ENCODE data around the gene ZBTB18.
"Not testable (repeated sequence)": the region's sequence is repeated elsewhere in the genome, so short reads cannot be mapped to it uniquely, and the experiment has no call there.

ZBTB18 gene

DNA sequence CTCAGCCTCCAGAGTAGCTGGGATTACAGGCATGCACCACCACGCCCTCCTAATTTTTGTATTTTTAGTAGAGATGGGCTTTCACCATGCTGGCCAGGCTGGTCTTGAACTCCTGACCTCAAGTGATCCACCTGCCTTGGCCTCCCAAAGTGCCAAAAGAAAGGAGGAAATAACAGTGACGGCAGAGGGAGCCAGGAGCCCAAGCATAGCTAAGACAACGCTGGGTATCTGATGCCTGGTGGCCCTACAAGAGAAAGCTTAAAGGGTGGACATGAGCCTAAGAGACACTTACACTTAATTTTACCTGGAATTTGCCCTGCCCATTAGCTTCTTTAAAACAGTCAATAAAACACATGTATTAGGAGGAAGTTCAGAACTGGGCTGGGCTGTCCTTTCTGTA is 36.2 kb upstream of the ZBTB18 start:
- not testable (repeated sequence) for H3K27ac ChIP-seq (ENCODE audit: low read depth, low read length); H3K79me2 ChIP-seq (ENCODE audit: control insufficient read depth, insufficient read depth, low read length, unreplicated experiment)

DNA sequence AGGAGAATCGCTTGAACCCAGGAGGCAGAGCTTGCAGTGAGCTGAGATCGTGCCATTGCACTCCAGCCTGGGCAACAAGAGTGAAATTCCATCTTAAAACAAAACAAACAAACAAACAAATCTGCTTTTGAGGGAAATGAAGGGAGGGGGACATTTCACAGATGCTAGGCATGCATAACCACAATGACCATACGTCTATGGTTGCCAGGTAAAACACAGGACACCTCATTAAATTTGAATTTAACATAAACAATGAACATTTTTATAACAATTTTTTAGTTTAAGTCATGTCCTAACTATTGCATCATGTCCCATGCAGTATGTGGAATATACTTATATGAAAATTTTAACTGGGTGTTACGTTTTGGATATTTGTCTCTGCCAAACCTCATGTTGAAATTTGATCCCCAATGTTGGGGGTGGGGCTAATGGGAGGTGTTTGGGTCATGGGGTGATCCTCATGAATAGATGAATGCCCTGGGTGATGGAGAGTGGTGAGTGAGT is 31.0 kb upstream of the ZBTB18 start:
- Histone ChIP-seq H2AFZ (ENCODE audit: low read length, unreplicated experiment) (no peak overlapping the region), H3K4me3 (ENCODE audit: low read depth, low read length) (no peak overlapping the region), H3K4me1 (ENCODE audit: control insufficient read depth, insufficient read depth, low read length, unreplicated experiment) (no peaks in the 10 kb centered on the region), H3K27me3 (ENCODE audit: insufficient read depth, low read length) (peaks cover 12% of the 10 kb centered on the region), H3K27ac (ENCODE audit: low read depth, low read length) (no peak overlapping the region), H3K36me3 (ENCODE audit: insufficient read depth, low read length) (no peaks in the 10 kb centered on the region), H3K79me2 (ENCODE audit: control insufficient read depth, insufficient read depth, low read length, unreplicated experiment) (no peaks in the 10 kb centered on the region)

More for the DNA sequence above, 36.2 kb upstream of the ZBTB18 start:
- peaks cover 14% of the 10 kb centered on the region for H3K4me1 ChIP-seq (ENCODE audit: control insufficient read depth, insufficient read depth, low read length, unreplicated experiment)
- not testable (repeated sequence) for H3K27me3 ChIP-seq (ENCODE audit: insufficient read depth, low read length); H3K4me3 ChIP-seq (ENCODE audit: low read depth, low read length); H2AFZ ChIP-seq (ENCODE audit: low read length, unreplicated experiment); H3K36me3 ChIP-seq (ENCODE audit: insufficient read depth, low read length)

DNA sequence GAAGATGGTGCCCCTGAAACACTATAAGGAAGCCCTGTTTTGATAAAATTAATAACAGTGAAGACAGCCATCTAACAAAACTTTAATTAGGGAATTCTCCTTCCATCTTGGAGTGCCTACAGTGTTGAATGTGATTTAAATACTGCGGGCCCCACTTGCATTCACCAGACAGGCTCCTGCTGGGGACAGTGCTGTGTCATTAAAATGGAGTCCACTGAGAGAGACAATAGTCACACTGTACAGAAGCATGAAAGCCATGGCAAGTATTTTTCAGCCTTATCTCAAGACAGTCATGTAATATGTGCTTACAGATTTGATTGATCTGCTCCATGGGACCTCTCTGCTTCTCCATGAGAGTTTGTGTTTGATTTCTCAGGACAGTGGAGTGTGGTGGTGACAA is 29.7 kb upstream of the ZBTB18 start:
- Histone ChIP-seq H3K27me3 (ENCODE audit: insufficient read depth, low read length) (peaks cover 21% of the 10 kb centered on the region), H3K4me1 (ENCODE audit: control insufficient read depth, insufficient read depth, low read length, unreplicated experiment) (no peaks in the 10 kb centered on the region), H3K36me3 (ENCODE audit: insufficient read depth, low read length) (no peaks in the 10 kb centered on the region), H2AFZ (ENCODE audit: low read length, unreplicated experiment) (no peak overlapping the region), H3K79me2 (ENCODE audit: control insufficient read depth, insufficient read depth, low read length, unreplicated experiment) (no peaks in the 10 kb centered on the region), H3K27ac (ENCODE audit: low read depth, low read length) (no peak overlapping the region), H3K4me3 (ENCODE audit: low read depth, low read length) (no peak overlapping the region)

DNA sequence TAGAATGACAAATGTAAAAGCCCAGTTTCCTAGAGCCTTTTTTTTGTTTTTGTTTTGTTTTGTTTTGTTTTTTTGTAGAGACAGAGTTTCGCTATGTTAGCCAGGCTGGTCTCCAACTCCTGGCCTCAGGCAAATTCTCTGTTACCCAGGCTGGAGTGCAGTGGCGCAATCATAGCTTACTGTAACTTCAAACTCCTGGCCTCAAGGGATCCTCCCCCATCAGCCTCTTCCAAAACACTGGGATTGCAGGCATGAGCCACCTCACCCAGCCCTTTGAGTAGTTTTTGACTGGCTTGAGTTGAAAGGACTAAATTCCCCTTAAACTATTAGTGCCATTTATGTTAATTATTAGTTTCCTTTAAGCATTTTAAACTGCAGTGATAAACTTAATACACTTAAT is 28.8 kb upstream of the ZBTB18 start:
- Histone ChIP-seq H2AFZ (ENCODE audit: low read length, unreplicated experiment) (no peak overlapping the region), H3K27me3 (ENCODE audit: insufficient read depth, low read length) (peaks cover 21% of the 10 kb centered on the region), H3K36me3 (ENCODE audit: insufficient read depth, low read length) (no peaks in the 10 kb centered on the region), H3K4me1 (ENCODE audit: control insufficient read depth, insufficient read depth, low read length, unreplicated experiment) (no peaks in the 10 kb centered on the region), H3K79me2 (ENCODE audit: control insufficient read depth, insufficient read depth, low read length, unreplicated experiment) (no peaks in the 10 kb centered on the region), H3K4me3 (ENCODE audit: low read depth, low read length) (no peak overlapping the region), H3K27ac (ENCODE audit: low read depth, low read length) (no peak overlapping the region)

DNA sequence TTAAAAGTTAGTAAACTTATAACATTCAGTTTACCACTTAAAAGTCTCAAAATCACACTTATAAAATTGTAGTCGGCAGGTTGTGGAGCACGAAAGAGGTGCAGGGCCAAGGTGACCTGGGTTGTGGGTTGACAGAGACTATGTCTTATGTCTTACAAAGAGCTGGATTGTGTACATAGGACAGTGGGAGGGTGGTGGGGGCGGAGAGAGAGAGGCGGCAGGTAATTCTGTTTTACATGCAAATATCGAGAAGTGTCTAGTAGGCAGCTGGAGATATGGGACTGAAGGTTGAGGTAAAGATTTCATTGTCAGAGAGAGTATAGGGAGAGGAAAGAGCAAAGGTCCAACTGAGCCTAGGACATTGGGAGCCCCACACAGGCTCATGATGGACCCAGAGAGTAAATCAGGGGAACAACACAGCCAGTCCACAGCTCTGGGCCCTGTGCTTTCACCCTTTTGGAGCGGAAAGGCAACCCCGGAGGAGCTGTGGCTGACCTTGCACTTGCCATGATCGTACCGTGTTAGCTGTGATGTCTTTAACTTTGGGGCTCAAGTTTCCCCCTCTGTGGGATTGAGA is 28.1 kb upstream of the ZBTB18 start:
- Histone ChIP-seq H3K4me1 (ENCODE audit: control insufficient read depth, insufficient read depth, low read length, unreplicated experiment) (no peaks in the 10 kb centered on the region), H3K27ac (ENCODE audit: low read depth, low read length) (no peak overlapping the region), H2AFZ (ENCODE audit: low read length, unreplicated experiment) (no peak overlapping the region), H3K27me3 (ENCODE audit: insufficient read depth, low read length) (peaks cover 21% of the 10 kb centered on the region), H3K79me2 (ENCODE audit: control insufficient read depth, insufficient read depth, low read length, unreplicated experiment) (no peaks in the 10 kb centered on the region), H3K4me3 (ENCODE audit: low read depth, low read length) (no peak overlapping the region), H3K36me3 (ENCODE audit: insufficient read depth, low read length) (no peaks in the 10 kb centered on the region)

DNA sequence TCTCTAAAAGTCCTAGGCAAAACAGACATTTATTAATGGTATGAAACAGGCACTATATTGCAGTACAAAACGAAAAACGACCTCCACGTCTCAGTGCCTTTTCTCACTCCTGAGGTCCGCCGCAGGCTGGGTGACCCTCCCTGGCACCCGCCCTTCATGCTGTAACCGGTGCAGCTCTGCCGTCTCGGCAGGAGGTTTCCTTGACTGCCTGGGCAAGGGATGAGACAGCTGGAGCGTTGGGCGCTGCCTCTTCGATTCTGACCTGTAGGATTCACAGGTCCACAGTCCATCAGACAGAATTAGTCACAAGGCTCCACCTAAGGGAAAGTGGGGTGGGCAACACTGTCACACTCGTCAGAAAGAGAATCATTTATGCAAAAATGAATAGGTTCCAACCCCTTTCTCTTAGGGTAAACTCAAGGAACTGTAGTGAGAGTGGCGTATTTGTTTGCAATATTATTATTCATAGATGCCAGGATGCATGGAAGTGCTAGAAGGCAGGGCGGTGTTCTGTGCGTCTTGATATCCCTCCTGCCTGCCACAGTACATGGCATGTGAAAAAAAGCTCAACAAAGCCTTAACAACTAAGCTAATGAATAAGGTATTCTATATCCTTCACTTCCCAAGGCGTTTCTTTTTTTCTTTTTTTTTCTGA is 23.5 kb upstream of the ZBTB18 start:
- no peaks in the 10 kb centered on the region for H3K36me3 ChIP-seq (ENCODE audit: insufficient read depth, low read length)
- no peak overlapping the region for H3K27ac ChIP-seq (ENCODE audit: low read depth, low read length)
- peaks cover 21% of the 10 kb centered on the region for H3K27me3 ChIP-seq (ENCODE audit: insufficient read depth, low read length)
- no peak overlapping the region for H3K4me3 ChIP-seq (ENCODE audit: low read depth, low read length)
- H3K79me2 ChIP-seq (ENCODE audit: control insufficient read depth, insufficient read depth, low read length, unreplicated experiment): no peaks in the 10 kb centered on the region
- H2AFZ ChIP-seq (ENCODE audit: low read length, unreplicated experiment): no peak overlapping the region
- H3K4me1 ChIP-seq (ENCODE audit: control insufficient read depth, insufficient read depth, low read length, unreplicated experiment): no peaks in the 10 kb centered on the region

DNA sequence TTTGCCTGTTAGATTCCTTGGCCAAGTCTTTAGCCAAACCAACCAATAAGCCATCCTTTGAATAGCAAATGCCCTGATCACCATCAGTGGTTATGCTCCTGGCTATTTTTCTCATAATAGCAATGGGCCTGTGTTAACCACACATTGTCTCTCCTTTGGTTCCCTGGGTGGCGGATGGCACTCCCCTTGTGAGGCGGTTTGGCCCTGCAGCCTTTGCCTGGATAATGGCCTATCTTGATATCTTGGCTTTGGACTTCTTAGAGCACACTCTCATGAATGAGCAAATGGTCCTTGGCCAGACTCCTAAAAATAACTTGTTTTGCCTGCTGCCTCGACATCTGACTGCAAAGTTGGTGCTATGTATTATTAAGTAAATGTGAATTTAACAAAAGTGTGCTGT is 22.4 kb upstream of the ZBTB18 start:
- no peaks in the 10 kb centered on the region for H3K4me1 ChIP-seq (ENCODE audit: control insufficient read depth, insufficient read depth, low read length, unreplicated experiment)
- H2AFZ ChIP-seq (ENCODE audit: low read length, unreplicated experiment): no peak overlapping the region
- no peak overlapping the region for H3K4me3 ChIP-seq (ENCODE audit: low read depth, low read length)
- H3K27ac ChIP-seq (ENCODE audit: low read depth, low read length): no peak overlapping the region
- H3K79me2 ChIP-seq (ENCODE audit: control insufficient read depth, insufficient read depth, low read length, unreplicated experiment): no peaks in the 10 kb centered on the region
- H3K27me3 ChIP-seq (ENCODE audit: insufficient read depth, low read length): peaks cover 21% of the 10 kb centered on the region
- H3K36me3 ChIP-seq (ENCODE audit: insufficient read depth, low read length): no peaks in the 10 kb centered on the region

DNA sequence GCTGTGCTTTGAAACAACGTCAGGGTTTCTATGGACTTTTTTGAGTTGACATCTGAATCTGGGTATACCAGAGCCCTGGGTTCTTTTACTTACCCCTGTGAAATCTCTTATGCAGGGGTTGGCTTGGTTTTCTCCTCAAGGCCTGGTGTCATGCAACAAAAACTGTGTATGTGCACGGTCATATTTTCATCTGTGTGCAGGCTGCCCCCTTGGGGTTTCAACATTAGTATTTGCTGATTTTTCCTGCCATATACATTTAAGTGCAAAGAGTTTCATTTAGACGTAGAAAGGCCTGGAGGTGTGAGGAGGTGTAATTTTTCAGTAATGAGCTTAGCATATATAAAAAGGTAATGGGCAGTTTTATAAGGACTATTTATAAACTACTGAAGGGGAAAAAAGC is 22.0 kb upstream of the ZBTB18 start:
- Histone ChIP-seq H3K4me3 (ENCODE audit: low read depth, low read length) (no peak overlapping the region), H3K36me3 (ENCODE audit: insufficient read depth, low read length) (no peaks in the 10 kb centered on the region)

DNA sequence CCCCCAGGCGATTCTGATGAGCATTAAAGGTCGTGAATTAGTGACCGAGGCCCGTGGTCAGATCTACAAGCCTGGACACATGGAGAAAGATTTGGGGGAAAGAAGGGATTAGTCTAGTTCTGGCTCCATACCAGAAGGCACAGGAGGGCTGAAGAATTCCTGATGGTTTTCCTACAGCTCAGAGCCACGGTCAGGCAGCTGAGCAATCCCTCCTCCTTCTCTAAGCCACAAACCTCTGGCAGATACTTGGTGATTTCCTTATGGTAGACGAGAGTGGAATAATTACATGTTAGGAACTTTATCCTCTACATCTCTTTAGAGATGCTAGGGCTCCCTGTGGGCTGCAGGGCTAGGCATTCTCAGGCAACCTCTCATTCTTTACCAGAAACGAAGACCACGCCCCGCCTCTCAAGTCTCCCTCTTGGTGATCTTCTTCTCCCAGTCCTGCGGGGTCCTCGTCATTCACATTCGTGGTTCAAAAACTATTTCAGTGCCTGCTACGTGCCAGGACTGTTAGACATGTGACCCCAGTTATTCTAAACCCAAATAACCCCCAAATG is 20.5 kb upstream of the ZBTB18 start:
- Histone ChIP-seq H3K36me3 (ENCODE audit: insufficient read depth, low read length) (no peaks in the 10 kb centered on the region), H3K27ac (ENCODE audit: low read depth, low read length) (no peak overlapping the region), H3K79me2 (ENCODE audit: control insufficient read depth, insufficient read depth, low read length, unreplicated experiment) (no peaks in the 10 kb centered on the region), H3K4me3 (ENCODE audit: low read depth, low read length) (no peak overlapping the region), H3K4me1 (ENCODE audit: control insufficient read depth, insufficient read depth, low read length, unreplicated experiment) (no peaks in the 10 kb centered on the region), H3K27me3 (ENCODE audit: insufficient read depth, low read length) (0 out of 2 replicates have a peak, but pooled peaks cover 4% of the 10 kb centered on the region), H2AFZ (ENCODE audit: low read length, unreplicated experiment) (no peak overlapping the region)

More for the DNA sequence above, 22.0 kb upstream of the ZBTB18 start:
- H3K27ac ChIP-seq (ENCODE audit: low read depth, low read length): no peak overlapping the region
- H2AFZ ChIP-seq (ENCODE audit: low read length, unreplicated experiment): no peak overlapping the region
- H3K79me2 ChIP-seq (ENCODE audit: control insufficient read depth, insufficient read depth, low read length, unreplicated experiment): no peaks in the 10 kb centered on the region
- H3K4me1 ChIP-seq (ENCODE audit: control insufficient read depth, insufficient read depth, low read length, unreplicated experiment): no peaks in the 10 kb centered on the region
- H3K27me3 ChIP-seq (ENCODE audit: insufficient read depth, low read length): peaks cover 18% of the 10 kb centered on the region

DNA sequence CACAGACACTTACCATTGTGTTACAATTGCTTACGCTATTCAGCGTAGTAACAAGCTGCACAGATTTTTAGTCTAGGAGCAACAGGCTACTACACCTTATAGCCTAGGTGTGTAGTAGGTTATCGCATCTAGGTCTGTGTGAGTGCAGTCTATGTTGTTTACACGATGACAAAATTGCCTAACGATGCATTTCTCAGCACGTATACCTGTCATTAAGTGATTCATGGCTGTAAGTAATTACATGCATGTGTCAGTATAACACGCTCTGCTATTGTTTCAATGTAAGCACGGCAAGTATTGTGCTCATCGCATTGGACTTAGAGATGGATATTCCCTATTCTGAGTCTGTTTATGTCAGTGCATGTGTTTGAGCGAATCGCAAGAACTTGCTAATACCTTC is 15.7 kb upstream of the ZBTB18 start:
- Histone ChIP-seq H3K27ac (ENCODE audit: low read depth, low read length) (no peak overlapping the region), H3K27me3 (ENCODE audit: insufficient read depth, low read length) (no peaks in the 10 kb centered on the region), H3K36me3 (ENCODE audit: insufficient read depth, low read length) (no peaks in the 10 kb centered on the region), H3K4me3 (ENCODE audit: low read depth, low read length) (no peak overlapping the region), H3K79me2 (ENCODE audit: control insufficient read depth, insufficient read depth, low read length, unreplicated experiment) (no peaks in the 10 kb centered on the region), H2AFZ (ENCODE audit: low read length, unreplicated experiment) (no peak overlapping the region), H3K4me1 (ENCODE audit: control insufficient read depth, insufficient read depth, low read length, unreplicated experiment) (no peaks in the 10 kb centered on the region)

DNA sequence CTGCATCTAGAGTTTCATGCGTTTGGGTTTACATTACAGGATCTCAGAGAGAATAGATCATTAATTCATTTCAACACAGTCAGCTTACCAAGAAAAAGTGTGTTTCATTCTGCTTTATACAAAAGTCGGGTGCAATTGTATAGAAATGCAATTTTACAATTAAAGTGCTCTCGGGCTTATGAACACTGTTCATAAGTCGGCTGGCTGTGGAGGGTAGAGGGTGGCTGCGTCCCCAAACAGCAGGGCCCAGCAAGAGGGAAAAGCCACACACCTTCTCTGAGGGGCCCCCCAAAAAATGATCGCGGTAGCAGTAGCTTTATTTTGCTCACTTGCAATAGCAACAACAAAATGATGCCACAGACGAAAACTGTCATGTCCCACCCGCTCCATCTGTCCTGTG is 13.8 kb upstream of the ZBTB18 start:
- no peaks in the 10 kb centered on the region for H3K4me1 ChIP-seq (ENCODE audit: control insufficient read depth, insufficient read depth, low read length, unreplicated experiment)
- H3K36me3 ChIP-seq (ENCODE audit: insufficient read depth, low read length): no peaks in the 10 kb centered on the region
- no peaks in the 10 kb centered on the region for H3K79me2 ChIP-seq (ENCODE audit: control insufficient read depth, insufficient read depth, low read length, unreplicated experiment)
- no peak overlapping the region for H2AFZ ChIP-seq (ENCODE audit: low read length, unreplicated experiment)
- H3K4me3 ChIP-seq (ENCODE audit: low read depth, low read length): no peak overlapping the region
- H3K27ac ChIP-seq (ENCODE audit: low read depth, low read length): no peak overlapping the region
- no peaks in the 10 kb centered on the region for H3K27me3 ChIP-seq (ENCODE audit: insufficient read depth, low read length)
